ENCODE data around the gene FAR2.
"Not testable (repeated sequence)": the region's sequence is repeated elsewhere in the genome, so short reads cannot be mapped to it uniquely, and the experiment has no call there.

Gene FAR2

GRCh38 chr12:29148911-29149690, at the start of gene FAR2:
FAR2 (plus strand) TSS chr12:29149278; CDS start chr12:29270450, 121,172 bp downstream.
- peak; percentile 62 for DNase-seq

- DNase-seq = peak; percentile 53
Measured at GRCh38 chr12:29102741-29103140, 46.3 kb upstream of the FAR2 start.

- DNase-seq = peak; percentile 83
Measured at GRCh38 chr12:29103539-29103974, 45.5 kb upstream of the FAR2 start.

- peak; percentile 34 for DNase-seq
Measured at GRCh38 chr12:29104516-29104915, 44.6 kb upstream of the FAR2 start.

- DNase-seq = no peak
Measured at GRCh38 chr12:29110506-29111442, 38.3 kb upstream of the FAR2 start.

- DNase-seq = no peak
Measured at GRCh38 chr12:29113101-29113500, 36.0 kb upstream of the FAR2 start.

- no peak for DNase-seq
Measured at GRCh38 chr12:29116414-29116813, 32.7 kb upstream of the FAR2 start.

- no peak for DNase-seq
Measured at GRCh38 chr12:29131539-29131938, 17.5 kb upstream of the FAR2 start.

GRCh38 chr12:29132316-29132715, 16.8 kb upstream of the FAR2 start:
- DNase-seq = no peak

GRCh38 chr12:29133181-29133580, 15.9 kb upstream of the FAR2 start:
- DNase-seq = no peak

- no peak for DNase-seq
Measured at GRCh38 chr12:29133680-29134079, 15.4 kb upstream of the FAR2 start.

- DNase-seq = not testable (repeated sequence)
Measured at GRCh38 chr12:29138256-29138655, 10.8 kb upstream of the FAR2 start.

GRCh38 chr12:29138855-29139254, 10.2 kb upstream of the FAR2 start:
- DNase-seq = not testable (repeated sequence)

- no peak for DNase-seq
Measured at GRCh38 chr12:29145372-29146170, 3.5 kb upstream of the FAR2 start.

GRCh38 chr12:29146196-29146595, 2.9 kb upstream of the FAR2 start:
- no peak for DNase-seq

- no peak for DNase-seq
Measured at GRCh38 chr12:29147731-29148595, 1.1 kb upstream of the FAR2 start.

GRCh38 chr12:29148596-29148910, 525 bp upstream of the FAR2 start:
- DNase-seq = no peak

- no peak for DNase-seq
Measured at GRCh38 chr12:29149691-29150281, 708 bp downstream of the FAR2 start.

- DNase-seq = no peak
Measured at GRCh38 chr12:29150462-29150861, 1.4 kb downstream of the FAR2 start.

- no peak for DNase-seq
Measured at GRCh38 chr12:29152223-29152868, 3.3 kb downstream of the FAR2 start.

GRCh38 chr12:29152981-29153630, 4.0 kb downstream of the FAR2 start:
- no peak for DNase-seq
